ENCODE measurements around the gene XXYLT1.

The XXYLT1 gene

DNA sequence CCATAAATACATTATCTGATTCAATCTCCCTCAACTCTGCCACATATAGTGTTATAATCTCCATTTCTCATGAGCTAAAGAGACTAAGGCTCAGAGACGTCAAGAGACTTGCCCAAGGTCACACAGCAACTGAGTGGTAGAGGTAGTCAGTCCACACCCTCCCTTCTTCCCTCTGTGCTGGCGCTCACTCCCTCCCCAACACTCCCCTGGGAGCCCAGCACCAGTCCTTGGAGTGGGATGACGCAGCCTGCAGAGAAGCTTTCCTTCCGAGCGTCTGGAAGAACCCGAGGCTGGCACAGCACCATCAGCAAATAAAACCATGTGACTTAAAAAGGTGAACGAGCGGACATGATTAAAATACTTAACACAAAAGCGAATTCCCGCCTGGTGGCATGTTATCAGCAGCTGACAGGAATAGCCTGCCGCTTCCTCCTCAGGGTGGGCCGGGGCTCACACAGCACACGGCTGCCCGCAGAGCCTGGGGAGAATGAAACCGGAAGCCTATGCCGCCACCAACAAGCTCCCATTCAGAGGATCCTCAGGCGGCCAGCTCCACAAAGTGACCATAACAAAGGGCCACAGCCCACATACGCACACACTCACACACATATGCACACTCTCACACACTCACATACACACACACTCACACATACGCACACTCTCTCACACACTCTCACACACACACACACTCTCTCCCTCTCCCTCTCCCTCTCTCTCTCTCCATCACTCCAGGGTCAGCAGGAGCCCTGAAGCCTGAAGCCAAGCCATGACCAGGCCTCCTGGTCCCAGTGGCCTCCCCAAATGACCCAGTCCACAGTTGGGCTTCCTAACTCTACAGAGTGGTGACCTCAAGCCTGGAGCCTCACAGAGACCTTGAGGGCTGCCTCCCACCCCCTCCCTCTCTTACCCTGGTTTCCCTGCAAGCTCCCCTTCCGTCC is 120.5 kb downstream of the XXYLT1 start:
- H3K4me1 ChIP-seq (ENCODE audit: insufficient read depth, poor library complexity, severe bottlenecking), result peaks cover 28% of the 10 kb centered on the region

GRCh38 chr3:195149292-195150030 is 121.5 kb downstream of the XXYLT1 start:
- Histone ChIP-seq H3K27me3 (ENCODE audit: insufficient read depth, poor library complexity, severe bottlenecking) (no peaks in the 10 kb centered on the region), H3K4me3 (ENCODE audit: severe bottlenecking) (no peak overlapping the region), H3K9me3 (ENCODE audit: severe bottlenecking) (no peaks in the 10 kb centered on the region), H3K27ac (ENCODE audit: poor library complexity, severe bottlenecking) (no peak overlapping the region), H3K36me3 (ENCODE audit: low read depth) (no peaks in the 10 kb centered on the region), H3K4me1 (ENCODE audit: insufficient read depth, poor library complexity, severe bottlenecking) (peaks cover 18% of the 10 kb centered on the region)
- DNase-seq (ENCODE audit: low spot score) (no peak), ATAC-seq (ENCODE audit: low read depth) (no peak)
- TF ChIP-seq, protein P1, sequence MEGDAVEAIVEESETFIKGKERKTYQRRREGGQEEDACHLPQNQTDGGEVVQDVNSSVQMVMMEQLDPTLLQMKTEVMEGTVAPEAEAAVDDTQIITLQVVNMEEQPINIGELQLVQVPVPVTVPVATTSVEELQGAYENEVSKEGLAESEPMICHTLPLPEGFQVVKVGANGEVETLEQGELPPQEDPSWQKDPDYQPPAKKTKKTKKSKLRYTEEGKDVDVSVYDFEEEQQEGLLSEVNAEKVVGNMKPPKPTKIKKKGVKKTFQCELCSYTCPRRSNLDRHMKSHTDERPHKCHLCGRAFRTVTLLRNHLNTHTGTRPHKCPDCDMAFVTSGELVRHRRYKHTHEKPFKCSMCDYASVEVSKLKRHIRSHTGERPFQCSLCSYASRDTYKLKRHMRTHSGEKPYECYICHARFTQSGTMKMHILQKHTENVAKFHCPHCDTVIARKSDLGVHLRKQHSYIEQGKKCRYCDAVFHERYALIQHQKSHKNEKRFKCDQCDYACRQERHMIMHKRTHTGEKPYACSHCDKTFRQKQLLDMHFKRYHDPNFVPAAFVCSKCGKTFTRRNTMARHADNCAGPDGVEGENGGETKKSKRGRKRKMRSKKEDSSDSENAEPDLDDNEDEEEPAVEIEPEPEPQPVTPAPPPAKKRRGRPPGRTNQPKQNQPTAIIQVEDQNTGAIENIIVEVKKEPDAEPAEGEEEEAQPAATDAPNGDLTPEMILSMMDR (IDR thresholded peaks at IDR 0.05; ENCODE audit: poor library complexity, severe bottlenecking), result no peak

More for the DNA sequence above, 120.5 kb downstream of the XXYLT1 start:
- no peak overlapping the region for H3K4me3 ChIP-seq (ENCODE audit: severe bottlenecking)
- ATAC-seq (ENCODE audit: low read depth) (peak; percentile 51), DNase-seq (ENCODE audit: low spot score) (no peak)
- no peaks in the 10 kb centered on the region for H3K36me3 ChIP-seq (ENCODE audit: low read depth)
- no peaks in the 10 kb centered on the region for H3K27me3 ChIP-seq (ENCODE audit: insufficient read depth, poor library complexity, severe bottlenecking)
- H3K27ac ChIP-seq (ENCODE audit: poor library complexity, severe bottlenecking), result peak overlapping the region; percentile 42
- TF ChIP-seq, protein P1 (IDR thresholded peaks at IDR 0.05; ENCODE audit: poor library complexity, severe bottlenecking), result no peak
- no peaks in the 10 kb centered on the region for H3K9me3 ChIP-seq (ENCODE audit: severe bottlenecking)

DNA sequence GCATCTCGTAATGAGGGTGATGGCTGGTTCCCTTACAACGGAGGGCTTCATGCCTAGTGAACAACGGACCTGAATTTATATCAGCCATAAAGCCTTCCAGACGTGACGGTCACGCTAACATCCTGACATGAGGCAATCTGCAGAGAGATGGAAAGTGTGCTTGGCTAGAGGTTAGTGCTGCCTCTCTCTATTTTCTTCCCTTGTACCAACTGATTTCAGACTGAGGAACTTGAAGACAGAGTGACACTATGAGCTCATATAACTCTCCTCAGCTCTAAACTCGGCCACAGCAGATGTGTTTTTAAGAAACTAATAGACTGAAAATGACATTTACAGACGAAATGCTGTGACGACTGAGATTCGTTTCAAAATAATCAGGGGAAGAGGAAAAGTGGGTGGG is 122.4 kb downstream of the XXYLT1 start:
- no peak overlapping the region for H3K4me3 ChIP-seq (ENCODE audit: severe bottlenecking)
- no peak overlapping the region for H3K27ac ChIP-seq (ENCODE audit: poor library complexity, severe bottlenecking)
- no peak for DNase-seq (ENCODE audit: low spot score)
- H3K4me1 ChIP-seq (ENCODE audit: insufficient read depth, poor library complexity, severe bottlenecking), result peaks cover 17% of the 10 kb centered on the region
- TF ChIP-seq, protein P1 (IDR thresholded peaks at IDR 0.05; ENCODE audit: poor library complexity, severe bottlenecking), result no peak
- ATAC-seq (ENCODE audit: low read depth), result no peak
- H3K9me3 ChIP-seq (ENCODE audit: severe bottlenecking), result no peaks in the 10 kb centered on the region
- H3K36me3 ChIP-seq (ENCODE audit: low read depth), result no peaks in the 10 kb centered on the region
- no peaks in the 10 kb centered on the region for H3K27me3 ChIP-seq (ENCODE audit: insufficient read depth, poor library complexity, severe bottlenecking)

GRCh38 chr3:195147649-195148080 is 123.3 kb downstream of the XXYLT1 start:
- peaks cover 17% of the 10 kb centered on the region for H3K4me1 ChIP-seq (ENCODE audit: insufficient read depth, poor library complexity, severe bottlenecking)
- H3K27me3 ChIP-seq (ENCODE audit: insufficient read depth, poor library complexity, severe bottlenecking), result no peaks in the 10 kb centered on the region
- H3K36me3 ChIP-seq (ENCODE audit: low read depth), result no peaks in the 10 kb centered on the region
- no peaks in the 10 kb centered on the region for H3K9me3 ChIP-seq (ENCODE audit: severe bottlenecking)
- H3K4me3 ChIP-seq (ENCODE audit: severe bottlenecking), result no peak overlapping the region
- ATAC-seq (ENCODE audit: low read depth) (no peak), DNase-seq (ENCODE audit: low spot score) (no peak)
- TF ChIP-seq, protein P1 (IDR thresholded peaks at IDR 0.05; ENCODE audit: poor library complexity, severe bottlenecking), result no peak
- no peak overlapping the region for H3K27ac ChIP-seq (ENCODE audit: poor library complexity, severe bottlenecking)

All from RWPE2 (cell line).